Pancreas (tissue), 10 donors: ENCODE data around the gene LRRC18. TPM values are rescaled to one million over a fixed set of nuclear protein-coding genes. Genes with fewer than 3 reads are reported as not detected.

ENCODE experiments used
- ATAC-seq, 4 donors: fragments of 200-7000 bp; cut with Tn5 transposase; one replicate each; pipeline versions ENCODE4 v1.8.0 to v1.9.1; 2020; ENCODE audit warnings: mild to moderate bottlenecking in 4 of 4, moderate library complexity in 4 of 4
- DNase-seq, 6 donors: peaks; one replicate each; pipeline ENCODE4 v3.0.0-alpha.2; 2020
- FAIRE-seq: peaks from 2 replicates; lab custom pipeline; 2012; peaks lifted over from hg19 to GRCh38; lab: Jason Lieb, UNC
- H3K27ac ChIP-seq, 4 donors: fragments of 200-600 bp; sonication (generic); 1 replicate in 3 of 4; 2 replicates in 1 of 4; pipeline versions ENCODE4 v1.5.0 to v1.8.0; 2020
- H3K27me3 ChIP-seq, 4 donors: fragments of 200-600 bp; one replicate each; pipeline ENCODE4 v1.8.0; 2021
- H3K36me3 ChIP-seq, 3 donors: fragments of 200-600 bp; sonication (generic) in 1 of 3; one replicate each; pipeline versions ENCODE4 v1.5.0 to v1.8.0; 2020 to 2021
- H3K4me1 ChIP-seq, 3 donors: fragments of 200-600 bp; one replicate each; pipeline ENCODE4 v1.8.0; 2021
- H3K4me3 ChIP-seq, 4 donors: fragments of 200-600 bp; sonication (generic) in 2 of 4; one replicate each; pipeline versions ENCODE4 v1.5.0 to v1.8.0; 2020 to 2021
- H3K9me3 ChIP-seq, 4 donors: fragments of 200-600 bp; one replicate each; pipeline ENCODE4 v1.8.0; 2021
- CTCF ChIP-seq, 4 donors: fragments of 200-600 bp; sonication (generic) in 3 of 4; IDR thresholded peaks; one replicate each; pipeline versions ENCODE4 v1.5.0 to v1.8.0; 2021; ENCODE audit warnings: antibody characterized with exemption in 4 of 4
- WGBS, 2 donors: extraction: QIAGEN DNeasy Blood & Tissue Kit; methylation state at CpG; one replicate each; pipeline ENCODE4 v1.1.7; 2013; 5-methylcytosine and 5-hydroxymethylcytosine counted together
- intact Hi-C, 3 donors: fragments of 100-400 bp; cut with DNase I; formaldehyde crosslinking; loops; one replicate each; pipeline versions ENCODE4 v1.11.1 to v1.14.2; 2022
- polyA plus RNA-seq, 2 donors: library from polyadenylated mRNA; stranded (reverse); fragments of 200-250 nt; gene quantifications; one replicate each; pipeline ENCODE4 v1.2.3, GENCODE V29; 2013
- total RNA-seq, 6 donors: library from RNA; stranded (reverse); fragmentation: NEBNext Ultra II Directional in 4 of 6; extraction: Animal tissue kit (Norgen Biotek cat#: 25700) in 4 of 6; gene quantifications; one replicate each; pipeline versions ENCODE4 v1.2.1 to v1.2.4, GENCODE V29; 2021 to 2023
- donor health status: healthy with polysubstance abuse.
- donor health status: DM: no; HTN: no; CAD: no; lungs with moderate emphysema.
- donor health status: DM: no; HTN: no; CAD: no.
- donor health status: control.
- donor health status: control.
- donor health status: Bipolar disorder and iron deficiency.
- donor health status: DM: yes; HTN: yes; CAD: no.
- donor health status: DM: no; HTN: no; CAD: no.
- donor health status: DM: no; HTN: no; CAD: no.
- donor health status: DM: yes; HTN: yes; CAD: no.

The LRRC18 gene
- total and polyA plus RNA-seq, 8 donors, result not detected

- Histone ChIP-seq H3K36me3 (no peaks in the 10 kb centered on the region), H3K27me3 (no peaks in the 10 kb centered on the region), H3K4me1 (no peaks in the 10 kb centered on the region), H3K9me3 (no peaks in the 10 kb centered on the region), H3K4me3 (no peak overlapping the region), H3K27ac (no peak overlapping the region)
- no peak for FAIRE-seq
- no peak for TF ChIP-seq CTCF (IDR thresholded peaks at IDR 0.05)
- ATAC-seq, result no peak
- no peak for DNase-seq
- WGBS, 2 donors, result 84 to 87% methylated on average over 7 of the region's 7 CpGs
- intact Hi-C loops, result no loop called here
These were observed 6.6 kb downstream of the LRRC18 start for GRCh38 chr10:48932831-48933664.

- no peak overlapping the region for H3K4me3 ChIP-seq
- ATAC-seq, result no peak
- FAIRE-seq, result no peak
These were observed 8.5 kb downstream of the LRRC18 start for GRCh38 chr10:48931188-48931587.

GRCh38 chr10:48929413-48929990 lies 10.1 kb downstream of the LRRC18 start:
- WGBS, 2 donors, result 64 to 76% methylated on average over 5 of the region's 5 CpGs
- no peak for DNase-seq
- H3K9me3 ChIP-seq, result no peaks in the 10 kb centered on the region
- no peak for ATAC-seq
- H3K4me3 ChIP-seq, result no peak overlapping the region
- no peaks in the 10 kb centered on the region for H3K36me3 ChIP-seq
- H3K4me1 ChIP-seq, result no peaks in the 10 kb centered on the region
- H3K27me3 ChIP-seq, result no peaks in the 10 kb centered on the region
- TF ChIP-seq CTCF (IDR thresholded peaks at IDR 0.05), result no peak
- intact Hi-C loops, result no loop called here
- no peak for FAIRE-seq
- no peak overlapping the region for H3K27ac ChIP-seq

More at GRCh38 chr10:48931188-48931587, 8.5 kb downstream of the LRRC18 start:
- Histone ChIP-seq H3K27me3 (no peaks in the 10 kb centered on the region), H3K36me3 (no peaks in the 10 kb centered on the region), H3K27ac (no peak overlapping the region), H3K9me3 (no peaks in the 10 kb centered on the region), H3K4me1 (no peaks in the 10 kb centered on the region)
- WGBS, 2 donors, result 37 to 53% methylated on average over 4 of the region's 4 CpGs
- no peak for DNase-seq
- intact Hi-C loops, result no loop called here
- TF ChIP-seq CTCF (IDR thresholded peaks at IDR 0.05), result no peak

- no peaks in the 10 kb centered on the region for H3K36me3 ChIP-seq
- no peak for TF ChIP-seq CTCF (IDR thresholded peaks at IDR 0.05)
- no peak overlapping the region for H3K27ac ChIP-seq
- no peak overlapping the region for H3K4me3 ChIP-seq
- H3K27me3 ChIP-seq, result no peaks in the 10 kb centered on the region
- no peak for DNase-seq
- FAIRE-seq, result no peak
- no peaks in the 10 kb centered on the region for H3K9me3 ChIP-seq
- H3K4me1 ChIP-seq, result no peaks in the 10 kb centered on the region
- WGBS, 2 donors, result 63% methylated on average over 13 of the region's 13 CpGs
- no peak for ATAC-seq
- intact Hi-C loops, result no loop called here
These were observed 12.7 kb downstream of the LRRC18 start for GRCh38 chr10:48926764-48927540.
